Esophagus muscularis mucosa (tissue), 4 donors: Measurements from ENCODE around the gene ACTL6B. TPM values are rescaled to one million over a fixed set of nuclear protein-coding genes. Genes with fewer than 3 reads are reported as not detected.

Experiments used
- DNase-seq: peaks from one replicate; pipeline ENCODE4 v3.0.0-alpha.2; 2017; ENCODE audit errors: extremely low spot score
- H3K27ac ChIP-seq, 4 donors: fragments of 200-600 bp; sonication (generic); replicated peaks in 1 of 4; 1 replicate in 3 of 4; 2 replicates in 1 of 4; pipeline ENCODE4 v1.5.1; 2016 to 2019; ENCODE audit warnings: mild to moderate bottlenecking in 1 of 4
- H3K27me3 ChIP-seq, 4 donors: fragments of 200-600 bp; sonication (generic); one replicate each; pipeline versions ENCODE4 v1.5.1 to v1.6.0; 2016 to 2019
- H3K36me3 ChIP-seq, 4 donors: fragments of 200-600 bp; sonication (generic); one replicate each; pipeline ENCODE4 v1.5.1; 2016 to 2019
- H3K4me1 ChIP-seq, 4 donors: fragments of 200-600 bp; sonication (generic); one replicate each; pipeline ENCODE4 v1.5.1; 2016 to 2019
- H3K4me3 ChIP-seq, 4 donors: fragments of 200-600 bp; sonication (generic); 1 replicate in 2 of 4; 2 replicates in 2 of 4; pipeline ENCODE4 v1.5.1; 2016 to 2019; ENCODE audit warnings: mild to moderate bottlenecking in 4 of 4, moderate library complexity in 1 of 4
- H3K9me3 ChIP-seq, 4 donors: fragments of 200-600 bp; sonication (generic); 1 replicate in 3 of 4; 2 replicates in 1 of 4; pipeline ENCODE4 v1.5.1; 2016 to 2019
- EP300 ChIP-seq: sonication (generic); formaldehyde crosslinking; IDR thresholded peaks from one replicate; pipeline ENCODE4 v1.6.1; 2017; ENCODE audit warnings: antibody characterized with exemption
- POLR2A ChIP-seq: fragments of 450-650 bp; IDR thresholded peaks from one replicate; pipeline ENCODE4 v1.6.1; 2017; ENCODE audit warnings: antibody characterized with exemption, moderate library complexity, mild to moderate bottlenecking, low read depth
- POLR2AphosphoS5 ChIP-seq, 2 donors: sonication (generic); formaldehyde crosslinking; IDR thresholded peaks; one replicate each; pipeline ENCODE4 v1.6.1; 2017; ENCODE audit warnings: antibody characterized with exemption in 2 of 2
- WGBS: methylation state at CpG from one replicate; pipeline ENCODE4 v1.1.5; 2018; 5-methylcytosine and 5-hydroxymethylcytosine counted together
- intact Hi-C: fragments of 100-400 bp; cut with DNase I; formaldehyde crosslinking; loops from one replicate; pipeline ENCODE4 v1.15.1; 2023
- total RNA-seq, 4 donors: library from RNA; depleted of rRNA; stranded (reverse); fragments of >200 nt; gene quantifications; one replicate each; pipeline versions ENCODE4 v1.1.0 to v1.2.1, GENCODE V29; 2016
- TF ChIP-seq, protein P1 (sequence below), 3 experiments: fragments of 200-600 bp in 2 of 3; fragments of 450-650 bp in 1 of 3; sonication (generic) in 2 of 3; IDR thresholded peaks; one replicate each; pipeline ENCODE4 v1.5.1; 2017 to 2019; ENCODE audit warnings: antibody characterized with exemption in 3 of 3, mild to moderate bottlenecking in 2 of 3, moderate library complexity in 1 of 3

ACTL6B gene
- total RNA-seq, 4 donors from 2014 or later = not detected

GRCh38 chr7:100680576-100681271, 24.5 kb upstream of the ACTL6B start:
- peaks cover 65 to 93% (median 92%) of the 10 kb centered on the region in 4 donors for H3K36me3 ChIP-seq
- no peaks in the 10 kb centered on the region for H3K9me3 ChIP-seq
- H3K27me3 ChIP-seq = no peaks in the 10 kb centered on the region
- no peak overlapping the region for H3K4me3 ChIP-seq
- peaks cover 18 to 53% (median 51%) of the 10 kb centered on the region in 4 donors for H3K4me1 ChIP-seq
- TF ChIP-seq, protein P1, sequence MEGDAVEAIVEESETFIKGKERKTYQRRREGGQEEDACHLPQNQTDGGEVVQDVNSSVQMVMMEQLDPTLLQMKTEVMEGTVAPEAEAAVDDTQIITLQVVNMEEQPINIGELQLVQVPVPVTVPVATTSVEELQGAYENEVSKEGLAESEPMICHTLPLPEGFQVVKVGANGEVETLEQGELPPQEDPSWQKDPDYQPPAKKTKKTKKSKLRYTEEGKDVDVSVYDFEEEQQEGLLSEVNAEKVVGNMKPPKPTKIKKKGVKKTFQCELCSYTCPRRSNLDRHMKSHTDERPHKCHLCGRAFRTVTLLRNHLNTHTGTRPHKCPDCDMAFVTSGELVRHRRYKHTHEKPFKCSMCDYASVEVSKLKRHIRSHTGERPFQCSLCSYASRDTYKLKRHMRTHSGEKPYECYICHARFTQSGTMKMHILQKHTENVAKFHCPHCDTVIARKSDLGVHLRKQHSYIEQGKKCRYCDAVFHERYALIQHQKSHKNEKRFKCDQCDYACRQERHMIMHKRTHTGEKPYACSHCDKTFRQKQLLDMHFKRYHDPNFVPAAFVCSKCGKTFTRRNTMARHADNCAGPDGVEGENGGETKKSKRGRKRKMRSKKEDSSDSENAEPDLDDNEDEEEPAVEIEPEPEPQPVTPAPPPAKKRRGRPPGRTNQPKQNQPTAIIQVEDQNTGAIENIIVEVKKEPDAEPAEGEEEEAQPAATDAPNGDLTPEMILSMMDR (IDR thresholded peaks at IDR 0.05) = no peak
- TF ChIP-seq POLR2AphosphoS5 (IDR thresholded peaks at IDR 0.05) (no peak), POLR2A (no peak), EP300 (no peak)
- H3K27ac ChIP-seq = peak overlapping the region; percentile 63 to 100 (median 70)
- intact Hi-C loops = no loop called here
- DNase-seq = no peak
- 94% methylated on average over 3 of the region's 18 CpGs for WGBS

GRCh38 chr7:100679927-100680575, 23.8 kb upstream of the ACTL6B start:
- Histone ChIP-seq H3K4me3 (no peak overlapping the region), H3K9me3 (no peaks in the 10 kb centered on the region), H3K4me1 (peaks cover 18 to 59% (median 53%) of the 10 kb centered on the region in 4 donors), H3K36me3 (peaks cover 58 to 86% (median 85%) of the 10 kb centered on the region in 4 donors), H3K27ac (peak overlapping the region; percentile 63 to 100 (median 70)), H3K27me3 (no peaks in the 10 kb centered on the region)
- no peak for DNase-seq
- WGBS = 56% methylated on average over 12 of the region's 13 CpGs
- TF ChIP-seq POLR2AphosphoS5 (IDR thresholded peaks at IDR 0.05) (peak; percentile 26 to 44), POLR2A (no peak)
- intact Hi-C loops = no loop called here

DNA sequence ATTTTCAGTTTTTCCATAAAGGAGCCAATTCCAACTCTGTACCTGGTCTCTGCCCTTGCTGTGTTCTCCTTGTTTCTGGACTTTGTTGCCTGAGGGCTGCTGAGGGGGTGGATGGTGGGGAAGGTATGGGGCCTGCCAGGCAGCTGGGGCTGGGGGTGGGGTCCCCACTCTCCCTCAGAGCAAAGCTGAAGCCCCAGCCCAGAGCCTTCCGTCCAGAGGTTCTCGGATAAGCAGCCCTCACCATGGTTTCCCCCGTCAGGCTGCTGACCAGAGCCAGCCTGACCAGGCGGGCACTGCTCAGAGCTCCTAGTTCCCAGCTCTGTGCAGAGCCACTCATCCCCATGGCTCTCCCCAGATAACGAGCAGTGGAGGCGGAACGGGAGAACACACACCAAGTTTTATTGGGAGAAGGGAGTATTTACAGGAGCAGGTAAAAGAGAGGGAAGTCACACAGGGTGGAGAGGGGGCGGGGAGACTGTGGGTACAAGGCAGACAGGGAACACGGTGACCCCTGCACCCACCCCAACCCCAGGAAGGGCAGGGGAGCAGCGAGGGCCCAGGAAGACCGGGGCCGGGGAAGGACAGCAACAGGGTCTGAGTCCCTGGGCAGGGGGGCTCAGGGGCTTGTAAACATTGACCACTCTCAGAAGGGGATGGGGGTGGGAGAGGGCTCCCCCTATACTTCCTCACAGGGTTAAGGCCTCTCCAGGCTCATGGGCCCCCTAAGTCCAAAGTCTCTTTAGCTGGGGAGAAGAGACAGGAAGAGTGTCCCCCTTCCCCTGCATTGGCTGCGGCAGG, 23.1 kb upstream of the ACTL6B start:
- intact Hi-C loops = no loop called here
- 73% methylated on average over 13 of the region's 13 CpGs for WGBS
- no peak for DNase-seq
- no peak overlapping the region for H3K4me3 ChIP-seq
- no peaks in the 10 kb centered on the region for H3K27me3 ChIP-seq
- TF ChIP-seq, protein P1 (IDR thresholded peaks at IDR 0.05) = no peak
- TF ChIP-seq POLR2AphosphoS5 (IDR thresholded peaks at IDR 0.05) (no peak), POLR2A (no peak), EP300 (no peak)
- peaks cover 51 to 79% (median 78%) of the 10 kb centered on the region in 4 donors for H3K36me3 ChIP-seq
- peak overlapping the region; percentile 63 to 100 (median 70) for H3K27ac ChIP-seq
- H3K9me3 ChIP-seq = no peaks in the 10 kb centered on the region
- peaks cover 18 to 59% (median 53%) of the 10 kb centered on the region in 4 donors for H3K4me1 ChIP-seq

- Histone ChIP-seq H3K4me1 (peaks cover 18 to 59% (median 53%) of the 10 kb centered on the region in 4 donors), H3K27ac (peak overlapping the region; percentile 63 to 100 (median 70)), H3K9me3 (no peaks in the 10 kb centered on the region), H3K4me3 (no peak overlapping the region), H3K27me3 (no peaks in the 10 kb centered on the region), H3K36me3 (peaks cover 44 to 70% (median 69%) of the 10 kb centered on the region in 4 donors)
- WGBS = 74% methylated on average over 16 of the region's 35 CpGs
- no peak for DNase-seq
- TF ChIP-seq EP300 (no peak), POLR2AphosphoS5 (IDR thresholded peaks at IDR 0.05) (peak in 1 of 2 donors; percentile 7), POLR2A (no peak)
- TF ChIP-seq, protein P1 (IDR thresholded peaks at IDR 0.05) = no peak
- intact Hi-C loops = no loop called here
Measured at GRCh38 chr7:100678291-100678984, 22.2 kb upstream of the ACTL6B start.
